Upper lobe of left lung (tissue), 6 donors: ENCODE data around the gene TMEM131L. TPM values are rescaled to one million over a fixed set of nuclear protein-coding genes. Genes with fewer than 3 reads are reported as not detected.

Source experiments
- ATAC-seq, 2 donors: fragments of 200-7000 bp; cut with Tn5 transposase; one replicate each; pipeline ENCODE4 v1.9.1; 2022; ENCODE audit warnings: mild to moderate bottlenecking in 2 of 2, moderate library complexity in 2 of 2; ENCODE audit not compliant: low FRiP score in 2 of 2
- DNase-seq, 2 donors: peaks; one replicate each; pipeline ENCODE4 v3.0.0-alpha.2; 2019 to 2020
- H3K27ac ChIP-seq, 4 donors: fragments of 200-600 bp; sonication (generic); one replicate each; pipeline ENCODE4 v1.5.1; 2016 to 2019
- H3K27me3 ChIP-seq, 4 donors: fragments of 200-600 bp; sonication (generic); one replicate each; pipeline ENCODE4 v1.5.1; 2017 to 2019
- H3K36me3 ChIP-seq, 4 donors: fragments of 200-600 bp; sonication (generic); one replicate each; pipeline ENCODE4 v1.5.1; 2016 to 2019
- H3K4me1 ChIP-seq, 4 donors: fragments of 200-600 bp; sonication (generic); one replicate each; pipeline ENCODE4 v1.5.1; 2018 to 2019
- H3K4me3 ChIP-seq, 4 donors: fragments of 200-600 bp; sonication (generic); one replicate each; pipeline ENCODE4 v1.5.1; 2017 to 2019; ENCODE audit warnings: mild to moderate bottlenecking in 2 of 4, moderate library complexity in 1 of 4
- H3K9me3 ChIP-seq, 4 donors: fragments of 200-600 bp; sonication (generic); one replicate each; pipeline ENCODE4 v1.5.1; 2018 to 2019
- CTCF ChIP-seq, 6 experiments: fragments of 450-650 bp in 4 of 6; fragments of 200-600 bp in 2 of 6; sonication (generic) in 2 of 6; IDR thresholded peaks; one replicate each; pipeline ENCODE4 v1.5.1; 2016 to 2019; ENCODE audit warnings: antibody characterized with exemption in 6 of 6
- EP300 ChIP-seq, 4 donors: sonication (generic); formaldehyde crosslinking; IDR thresholded peaks; one replicate each; pipeline ENCODE4 v1.5.1; 2017; ENCODE audit warnings: antibody characterized with exemption in 4 of 4, control low read depth in 2 of 4
- POLR2A ChIP-seq, 4 donors: fragments of 450-650 bp; IDR thresholded peaks; one replicate each; pipeline ENCODE4 v1.5.1; 2016 to 2017; ENCODE audit warnings: antibody characterized with exemption in 4 of 4, mild to moderate bottlenecking in 2 of 4
- POLR2AphosphoS5 ChIP-seq, 2 donors: sonication (generic); formaldehyde crosslinking; IDR thresholded peaks; one replicate each; pipeline ENCODE4 v1.5.1; 2017; ENCODE audit warnings: antibody characterized with exemption in 2 of 2
- WGBS, 2 donors: methylation state at CpG; one replicate each; pipeline ENCODE4 v1.1.5; 2017 to 2018; 5-methylcytosine and 5-hydroxymethylcytosine counted together
- total RNA-seq, 6 donors: library from RNA; depleted of rRNA in 4 of 6; stranded (reverse); fragments of >200 nt in 4 of 6; gene quantifications; one replicate each; pipeline versions ENCODE4 v1.1.0 to v1.2.1, GENCODE V29; 2016 to 2021
- donor health status: DM: no; HTN: no; CAD: no; lungs with moderate emphysema.
- donor health status: DM: no; HTN: yes; CAD: no; lungs with severe emphysema.

Gene TMEM131L
- total RNA-seq, 6 donors from 2014 or later = 12.3 to 28.8 (median 19.5) TPM

DNA sequence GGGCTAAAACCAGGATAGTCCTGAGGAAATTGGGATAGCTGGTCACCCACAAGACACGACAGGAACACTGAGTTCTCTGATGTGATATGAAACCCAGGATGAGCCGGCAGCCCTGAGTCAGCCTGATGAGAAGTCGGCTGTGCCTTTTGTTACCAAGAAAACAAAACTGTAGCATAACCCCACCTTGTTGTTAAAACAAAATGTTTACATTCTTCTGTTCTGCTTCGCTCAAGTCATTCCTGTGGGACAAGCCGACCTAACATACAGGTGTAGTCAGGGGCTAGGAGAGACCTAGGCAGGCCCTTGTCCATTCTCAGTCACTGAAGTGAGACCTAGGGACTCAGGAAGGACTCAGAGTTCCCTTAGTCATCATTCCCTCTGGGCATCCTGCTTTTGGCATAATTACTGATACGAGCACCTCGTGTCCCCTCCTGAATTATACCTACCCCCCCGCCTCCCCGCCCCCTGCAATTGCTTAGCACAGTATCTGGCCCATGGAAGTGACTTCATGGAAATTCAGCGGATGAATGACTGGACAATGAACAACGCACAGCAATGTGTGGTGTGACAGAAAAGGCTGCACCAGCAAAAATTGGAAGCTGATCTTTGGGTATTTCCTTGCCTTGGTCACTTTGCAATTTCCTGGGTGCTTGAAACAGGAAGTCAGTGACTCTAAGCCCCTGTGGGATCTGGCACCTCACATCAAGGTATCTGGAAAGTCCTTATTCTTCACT is 186.1 kb downstream of the TMEM131L start:
- H3K4me3 ChIP-seq = no peak overlapping the region
- peak overlapping the region; percentile 81 to 88 (median 85) for H3K27ac ChIP-seq
- no peaks in the 10 kb centered on the region for H3K9me3 ChIP-seq
- no peaks in the 10 kb centered on the region for H3K36me3 ChIP-seq
- TF ChIP-seq POLR2AphosphoS5 (IDR thresholded peaks at IDR 0.05) (peak; percentile 31 to 62), EP300 (IDR thresholded peaks at IDR 0.05) (peak in 1 of 4 donors; percentile 36), POLR2A (IDR thresholded peaks at IDR 0.05) (peak in 1 of 4 donors; percentile 48), CTCF (IDR thresholded peaks at IDR 0.05) (no peak)
- peak; percentile 52 to 72 for ATAC-seq
- DNase-seq = peak in 1 of 2 donors; percentile 56
- no peaks in the 10 kb centered on the region for H3K27me3 ChIP-seq
- peaks cover 21 to 39% (median 28%) of the 10 kb centered on the region in 4 donors for H3K4me1 ChIP-seq
- 62 to 72% methylated on average over 11 of the region's 11 CpGs for WGBS, 2 donors

- no peak for ATAC-seq
- H3K4me1 ChIP-seq = peaks cover 24 to 44% (median 30%) of the 10 kb centered on the region in 4 donors
- no peaks in the 10 kb centered on the region for H3K27me3 ChIP-seq
- WGBS, 2 donors = 44 to 50% methylated on average over 4 of the region's 4 CpGs
- no peak for DNase-seq
- H3K9me3 ChIP-seq = no peaks in the 10 kb centered on the region
- H3K36me3 ChIP-seq = no peaks in the 10 kb centered on the region
- peak in 1 of 4 donors; percentile 33 for TF ChIP-seq POLR2A (IDR thresholded peaks at IDR 0.05)
- no peak for TF ChIP-seq EP300 (IDR thresholded peaks at IDR 0.05)
- H3K27ac ChIP-seq = peak overlapping the region; percentile 73 to 88 (median 76)
- H3K4me3 ChIP-seq = no peak overlapping the region
Measured at GRCh38 chr4:153655002-153655541, 188.9 kb downstream of the TMEM131L start.

GRCh38 chr4:153655928-153656327 is 189.8 kb downstream of the TMEM131L start:
- Histone ChIP-seq H3K4me1 (peaks cover 28 to 48% (median 36%) of the 10 kb centered on the region in 4 donors), H3K9me3 (no peaks in the 10 kb centered on the region), H3K27ac (peak overlapping the region; percentile 73 to 88 (median 76)), H3K27me3 (no peaks in the 10 kb centered on the region), H3K36me3 (no peaks in the 10 kb centered on the region), H3K4me3 (peak overlapping the region in 1 of 4 donors; percentile 9)
- DNase-seq (peak in 1 of 2 donors; percentile 82), ATAC-seq (peak; percentile 38 to 62)
- WGBS, 2 donors = 53 to 59% methylated on average over 4 of the region's 4 CpGs
- TF ChIP-seq POLR2AphosphoS5 (IDR thresholded peaks at IDR 0.05) = peak; percentile 63 to 71
- no peak for TF ChIP-seq CTCF (IDR thresholded peaks at IDR 0.05)
- TF ChIP-seq POLR2A (IDR thresholded peaks at IDR 0.05) = peak in 1 of 4 donors; percentile 68
- TF ChIP-seq EP300 (IDR thresholded peaks at IDR 0.05) = peak in 2 of 4 donors; percentile 57 to 67

DNA sequence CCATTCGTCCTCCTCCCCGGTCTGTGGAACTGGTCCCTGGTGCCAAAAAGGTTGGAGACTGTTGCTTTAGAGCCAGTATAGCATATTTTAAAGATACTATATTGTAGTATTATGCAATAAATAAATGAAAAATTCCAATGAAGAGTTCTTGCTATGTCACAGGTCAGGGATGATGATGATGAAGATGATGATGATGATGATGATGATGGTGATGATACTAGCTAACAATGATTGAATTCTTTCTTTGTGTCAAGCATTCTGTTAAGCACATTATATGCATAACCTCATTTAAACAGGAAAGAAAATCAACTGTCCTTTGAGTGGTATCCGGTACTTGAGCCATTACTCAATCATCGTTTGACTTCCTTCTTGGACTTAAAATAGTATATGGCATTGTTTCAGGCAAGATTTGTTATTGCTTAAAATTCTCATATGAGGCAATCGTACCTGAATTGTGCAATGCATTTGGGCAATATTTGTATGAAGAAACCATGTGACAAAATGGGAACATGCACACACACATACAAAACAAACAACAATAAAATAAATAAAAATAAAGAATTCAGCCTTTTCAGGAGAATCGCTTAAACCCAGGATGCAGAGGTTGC is 195.2 kb downstream of the TMEM131L start:
- no peaks in the 10 kb centered on the region for H3K9me3 ChIP-seq
- H3K4me1 ChIP-seq = peaks cover 23 to 29% (median 27%) of the 10 kb centered on the region in 4 donors
- H3K27ac ChIP-seq = peak overlapping the region; percentile 83 to 89 (median 86)
- H3K36me3 ChIP-seq = no peaks in the 10 kb centered on the region
- DNase-seq = no peak
- H3K4me3 ChIP-seq = no peak overlapping the region
- peak; percentile 84 to 85 for ATAC-seq
- peak; percentile 11 to 99 (median 80) for TF ChIP-seq EP300 (IDR thresholded peaks at IDR 0.05)
- TF ChIP-seq POLR2AphosphoS5 (IDR thresholded peaks at IDR 0.05) = peak; percentile 21 to 98
- no peak for TF ChIP-seq POLR2A (IDR thresholded peaks at IDR 0.05)
- no peak for TF ChIP-seq CTCF (IDR thresholded peaks at IDR 0.05)
- no peaks in the 10 kb centered on the region for H3K27me3 ChIP-seq
- 21 to 27% methylated on average over 6 of the region's 6 CpGs for WGBS, 2 donors

GRCh38 chr4:153661908-153662307 is 195.7 kb downstream of the TMEM131L start:
- Histone ChIP-seq H3K27ac (peak overlapping the region; percentile 66 to 89 (median 76)), H3K27me3 (no peaks in the 10 kb centered on the region), H3K9me3 (no peaks in the 10 kb centered on the region), H3K4me3 (no peak overlapping the region), H3K36me3 (no peaks in the 10 kb centered on the region), H3K4me1 (peaks cover 19 to 25% (median 22%) of the 10 kb centered on the region in 4 donors)
- DNase-seq (no peak), ATAC-seq (peak; percentile 39 to 77)
- WGBS, 2 donors = 62 to 69% methylated on average over 1 of the region's 1 CpG
- TF ChIP-seq EP300 (IDR thresholded peaks at IDR 0.05) (no peak), POLR2A (IDR thresholded peaks at IDR 0.05) (no peak)
